Umbilical cord (tissue), 2 donors: ENCODE results near the gene RAD51. TPM values are rescaled to one million over a fixed set of nuclear protein-coding genes. Genes with fewer than 3 reads are reported as not detected.
A peak's percentile ranks its signal among the peaks of the same experiment; 100 is the strongest.

Experiments used
- DNase-seq: peaks from one replicate; pipeline ENCODE4 v3.0.0-alpha.2; 2015; ENCODE audit warnings: low spot score
- total RNA-seq: library from RNA; depleted of rRNA; stranded (reverse); fragments of >200 nt; gene quantifications from one replicate; pipeline ENCODE4 v1.2.3, GENCODE V29; 2014; ENCODE audit warnings: low replicate concordance; ENCODE audit not compliant: insufficient read depth

RAD51 gene
- total RNA-seq, 1 donor from 2014 or later: 0.48 TPM

GRCh38 chr15:40762919-40763800 is 68.2 kb downstream of the RAD51 start:
- peak; percentile 62 for DNase-seq

GRCh38 chr15:40763801-40764628 is 69.0 kb downstream of the RAD51 start, which contains the start of gene GCHFR:
TSS of gene GCHFR (plus strand) at chr15:40764068. CDS start at chr15:40764181, 113 bp downstream.
- DNase-seq: peak; percentile 80

GRCh38 chr15:40764629-40765103 is 69.7 kb downstream of the RAD51 start:
- DNase-seq: no peak

GRCh38 chr15:40766194-40766815 is 71.3 kb downstream of the RAD51 start:
- no peak for DNase-seq

- no peak for DNase-seq
These were observed 72.2 kb downstream of the RAD51 start for GRCh38 chr15:40766906-40767837.

- no peak for DNase-seq
These were observed 73.0 kb downstream of the RAD51 start for GRCh38 chr15:40767838-40768500.

- DNase-seq: no peak
These were observed 73.7 kb downstream of the RAD51 start for GRCh38 chr15:40768521-40769273.

- DNase-seq: peak; percentile 77
These were observed 74.5 kb downstream of the RAD51 start, which contains the start of gene C15orf62 for GRCh38 chr15:40769274-40770146. TSS of gene C15orf62 (plus strand) at chr15:40769980. CDS start at chr15:40770496, 516 bp downstream.

GRCh38 chr15:40770147-40770721 is 75.3 kb downstream of the RAD51 start:
- DNase-seq: no peak

GRCh38 chr15:40771242-40771641 is 76.3 kb downstream of the RAD51 start:
- no peak for DNase-seq

GRCh38 chr15:40772014-40772413 is 77.0 kb downstream of the RAD51 start:
- no peak for DNase-seq

GRCh38 chr15:40773496-40773895 is 78.5 kb downstream of the RAD51 start:
- no peak for DNase-seq

GRCh38 chr15:40773902-40774301 is 78.9 kb downstream of the RAD51 start:
- no peak for DNase-seq

GRCh38 chr15:40775007-40775406 is 80.0 kb downstream of the RAD51 start:
- no peak for DNase-seq

GRCh38 chr15:40775740-40776536 is 81.0 kb downstream of the RAD51 start:
- no peak for DNase-seq

- no peak for DNase-seq
These were observed 81.7 kb downstream of the RAD51 start for GRCh38 chr15:40776537-40777141.
